ENCODE results near the gene RUNX3. TPM values are rescaled to one million over a fixed set of nuclear protein-coding genes. Genes with fewer than 3 reads are reported as not detected.
A peak's percentile ranks its signal among the peaks of the same experiment; 100 is the strongest.

RUNX3 gene
- total and polyA plus RNA-seq, 2 of the 8 experiments (the other 6 are each of a cell fraction or from before 2014, with no cell fraction given) = 0.62 to 0.82 TPM

GRCh38 chr1:24914226-24915069 lies 15.6 kb downstream of the RUNX3 start:
- H3K56ac ChIP-seq (replicated peaks; ENCODE audit: insufficient read length, low read depth, low read length) = no peak overlapping the region
- no peak overlapping the region for H2BK12ac ChIP-seq (ENCODE audit: low read depth, low read length)
- DNase-seq (ENCODE audit: low read depth in 1 of 2, low spot score in 2 of 2) (no peak), FAIRE-seq (no peak)
- H3K14ac ChIP-seq (ENCODE audit: insufficient read length) = no peak overlapping the region
- no peaks in the 10 kb centered on the region for H3K79me1 ChIP-seq (ENCODE audit: low read depth, low read length)
- H4K91ac ChIP-seq (replicated peaks; ENCODE audit: insufficient read length, low read length) = no peak overlapping the region
- H3K36me3 ChIP-seq (ENCODE audit: control insufficient read depth in 2 of 4, insufficient read depth in 4 of 4, low read length in 3 of 4) = no peaks in the 10 kb centered on the region
- H3K9ac ChIP-seq (replicated peaks in 1 of 4; ENCODE audit: extremely low read depth in 1 of 4, low read depth in 3 of 4, low read length in 3 of 4) = no peak overlapping the region
- no peak overlapping the region for H2AK5ac ChIP-seq (ENCODE audit: low read depth, low read length)
- no peak overlapping the region for H3K4me2 ChIP-seq (ENCODE audit: insufficient read depth in 1 of 2, low read depth in 2 of 2, low read length in 2 of 2)
- no peak overlapping the region for H3K4ac ChIP-seq (replicated peaks; ENCODE audit: insufficient read length, low read depth, low read length)
- 0 out of 2 replicates have a peak overlapping the region, but pooled peaks have one; percentile 13 for H2BK20ac ChIP-seq (ENCODE audit: low read length)
- CTCF ChIA-PET (ENCODE audit: partially characterized antibody) = interaction anchor here (1.0 to 2.2 kb wide), 5 partner anchors 8 to 82 kb away, joined by 3 to 14 read pairs (median 3); no protein-coding TSS in a partner anchor
- H2BK120ac ChIP-seq (replicated peaks; ENCODE audit: low read depth, low read length) = no peak overlapping the region
- no peaks in the 10 kb centered on the region for H3K23me2 ChIP-seq (ENCODE audit: low read depth, low read length)
- POLR2A ChIA-PET (ENCODE audit: partially characterized antibody) = no interaction called here
- WGBS, 2 experiments (ENCODE audit: extremely low coverage in 1 of 2, insufficient coverage in 1 of 2, insufficient read length in 1 of 2, insufficient replicate concordance in 2 of 2, low coverage in 1 of 2, low lambda C conversion rate in 2 of 2, missing lambda C conversion rate in 1 of 2) = 88% methylated on average over 30 of the region's 33 CpGs; no CpG with 5 or more reads in 1 of the 2 experiments
- H2BK5ac ChIP-seq (ENCODE audit: low read depth, low read length) = no peak overlapping the region
- no peaks in the 10 kb centered on the region for H3K9me3 ChIP-seq (ENCODE audit: insufficient read depth in 2 of 2, low read depth in 1 of 2, low read length in 1 of 2)
- H4K5ac ChIP-seq (ENCODE audit: insufficient read length, low read depth, low read length) = no peak overlapping the region
- H3K27ac ChIP-seq (ENCODE audit: low read depth, low read length) = no peak overlapping the region
- no peak overlapping the region for H2BK15ac ChIP-seq (ENCODE audit: low read length)
- no peaks in the 10 kb centered on the region for H4K20me1 ChIP-seq (replicated peaks in 1 of 2; ENCODE audit: control insufficient read depth in 1 of 2, insufficient read depth in 2 of 2, low read length in 2 of 2)
- H2AFZ ChIP-seq (ENCODE audit: low read length) = no peak overlapping the region
- no peak overlapping the region for H3K18ac ChIP-seq (ENCODE audit: extremely low read depth, low read length)
- no peak for TF ChIP-seq E2F6 (IDR thresholded peaks at IDR 0.05)
- no peak for TF ChIP-seq TAF7 (optimal IDR thresholded peaks at IDR 0.05; ENCODE audit: borderline replicate concordance, low read depth, low read length)
- TF ChIP-seq TCF12 (IDR thresholded peaks at IDR 0.05; ENCODE audit: low read depth, low read length) = no peak
- no peak for TF ChIP-seq CEBPB (IDR thresholded peaks at IDR 0.05; ENCODE audit: low read depth, low read length)
- no peak for TF ChIP-seq ATF2 (IDR thresholded peaks at IDR 0.05; ENCODE audit: low read length)
- TF ChIP-seq KDM1A (IDR thresholded peaks at IDR 0.05; ENCODE audit: borderline replicate concordance, low read length) = no peak
- TF ChIP-seq RNF2 (IDR thresholded peaks at IDR 0.05; ENCODE audit: borderline replicate concordance, low read depth, low read length, missing control alignments, poor library complexity, severe bottlenecking) = no peak
- TF ChIP-seq YY1 (IDR thresholded peaks at IDR 0.05; ENCODE audit: low read depth, low read length) = no peak
- no peak for TF ChIP-seq BRCA1 (IDR thresholded peaks at IDR 0.05; ENCODE audit: low read depth, low read length)
- no peak overlapping the region for H4K8ac ChIP-seq (ENCODE audit: extremely low read depth, insufficient read depth, low read length)
- H3K4me3 ChIP-seq (ENCODE audit: extremely low read depth in 1 of 4, insufficient read depth in 2 of 4, low read depth in 3 of 4, low read length in 4 of 4) = no peak overlapping the region
- H3K79me2 ChIP-seq (ENCODE audit: control insufficient read depth in 1 of 2, insufficient read depth in 2 of 2, low read length in 2 of 2) = no peaks in the 10 kb centered on the region
- H3K4me1 ChIP-seq (replicated peaks in 1 of 4; ENCODE audit: control insufficient read depth in 3 of 4, insufficient read depth in 4 of 4, low read length in 3 of 4) = peaks cover 0 to 8% (median 4%) of the 10 kb centered on the region in 4 experiments; a peak in 4 of 7 replicates
- H3K27me3 ChIP-seq (replicated peaks in 1 of 4; ENCODE audit: control insufficient read depth in 3 of 4, extremely low read depth in 1 of 4, insufficient read depth in 3 of 4, low read length in 3 of 4) = no peaks in the 10 kb centered on the region
- H3K23ac ChIP-seq (ENCODE audit: insufficient read length) = no peak overlapping the region

Data from H1 (cell line).